HEK293T (cell line): ENCODE results near the gene CCNI.

Experiments
- ARNT ChIP-seq: fragments of 450-650 bp; IDR thresholded peaks from 2 replicates; pipeline ENCODE4 v1.6.1; 2017; ENCODE audit warnings: mild to moderate bottlenecking
- BHLHE40 ChIP-seq: fragments of 450-650 bp; IDR thresholded peaks from 2 replicates; pipeline ENCODE4 v1.6.1; 2016; ENCODE audit warnings: mild to moderate bottlenecking, moderate library complexity, borderline replicate concordance
- ELF4 ChIP-seq: fragments of 450-650 bp; IDR thresholded peaks from 2 replicates; pipeline ENCODE4 v1.6.1; 2017; ENCODE audit warnings: antibody characterized with exemption
- FOXA1 ChIP-seq: fragments of 450-650 bp; IDR thresholded peaks from 2 replicates; pipeline ENCODE4 v1.6.1; 2016; ENCODE audit warnings: mild to moderate bottlenecking
- FOXK2 ChIP-seq: fragments of 450-650 bp; IDR thresholded peaks from 2 replicates; pipeline ENCODE4 v1.6.1; 2016; ENCODE audit warnings: mild to moderate bottlenecking
- FOXM1 ChIP-seq: fragments of 450-650 bp; IDR thresholded peaks from 2 replicates; pipeline ENCODE4 v1.6.1; 2017; ENCODE audit warnings: mild to moderate bottlenecking, borderline replicate concordance
- L3MBTL2 ChIP-seq: fragments of 450-650 bp; conservative IDR thresholded peaks from 2 replicates; pipeline ENCODE4 v1.6.1; 2016; ENCODE audit warnings: mild to moderate bottlenecking
- PKNOX1 ChIP-seq: fragments of 450-650 bp; IDR thresholded peaks from 2 replicates; pipeline ENCODE4 v1.6.1; 2016
- SP1 ChIP-seq: fragments of 450-650 bp; IDR thresholded peaks from 2 replicates; pipeline ENCODE4 v1.6.1; 2017
- SUZ12 ChIP-seq: fragments of 450-650 bp; IDR thresholded peaks from 2 replicates; pipeline ENCODE4 v1.6.1; 2016; ENCODE audit warnings: mild to moderate bottlenecking
- ZNF384 ChIP-seq: fragments of 450-650 bp; IDR thresholded peaks from 2 replicates; pipeline ENCODE4 v1.6.1; 2016

DNA sequence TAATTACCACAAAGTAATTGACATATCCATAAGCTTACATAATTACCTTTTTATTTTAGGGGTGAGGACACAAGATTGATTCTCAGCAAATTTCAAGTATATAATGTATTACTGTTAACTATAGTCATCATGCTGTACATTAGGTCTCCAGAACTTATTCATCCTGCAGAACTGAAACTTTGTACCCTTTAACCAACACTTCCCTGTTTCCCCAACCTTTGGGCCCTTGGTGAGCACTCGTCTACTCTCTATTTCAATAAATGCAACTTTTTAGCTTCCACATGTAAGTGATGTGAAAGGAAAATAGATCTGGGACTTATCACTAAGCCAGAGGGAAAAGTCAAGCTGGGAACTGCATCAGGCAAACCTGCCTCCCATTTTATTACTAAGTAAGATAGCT, 47.6 kb upstream of the CCNI start:
- TF ChIP-seq BHLHE40 (no peak), L3MBTL2 (no peak), FOXM1 (no peak), SP1 (no peak), ARNT (no peak), ZNF384 (no peak), FOXK2 (no peak), FOXA1 (no peak), PKNOX1 (no peak), ELF4 (no peak), SUZ12 (no peak)
